GM19023 (cell line): ENCODE data around the gene SRP9.
"Not testable (repeated sequence)": the region's sequence is repeated elsewhere in the genome, so short reads cannot be mapped to it uniquely, and the experiment has no call there.

Experiments
- ATAC-seq: cut with Tn5 transposase; IDR thresholded peaks from one replicate; pipeline ENCODE4 v1.9.1; 2021; ENCODE audit warnings: mild to moderate bottlenecking, moderate library complexity; ENCODE audit not compliant: unreplicated experiment

The SRP9 gene

DNA sequence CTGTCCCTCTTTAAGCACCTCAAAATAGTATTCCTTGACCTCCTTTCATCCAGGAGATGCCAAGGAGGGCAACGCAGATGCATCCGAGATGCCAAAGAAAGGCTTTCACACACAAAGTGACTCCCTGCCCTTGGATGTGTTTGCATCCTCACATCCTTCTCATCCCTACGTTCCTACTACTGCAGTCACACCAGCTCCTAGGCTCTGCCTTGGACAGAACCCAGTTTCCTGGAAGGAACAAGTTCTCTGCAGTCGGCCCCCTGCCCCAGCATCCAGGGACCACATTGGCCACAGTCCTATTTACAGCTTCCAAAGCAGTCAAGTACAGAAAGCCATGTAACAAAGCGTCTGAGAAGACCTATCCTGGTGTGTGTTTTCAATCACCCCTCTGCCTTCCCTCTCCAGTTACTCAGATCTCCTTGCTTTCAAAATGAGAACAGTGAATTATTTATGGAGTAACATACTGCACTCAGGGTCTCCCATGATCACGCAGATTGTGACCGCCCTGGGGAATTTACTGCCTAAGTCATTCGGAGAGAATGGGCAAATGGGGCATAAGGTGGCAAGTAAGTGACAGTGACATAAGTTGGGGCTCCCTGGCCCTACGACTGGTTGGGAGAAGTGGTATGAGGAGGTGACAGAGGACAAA is 21.8 kb upstream of the SRP9 start:
- no peak for ATAC-seq

DNA sequence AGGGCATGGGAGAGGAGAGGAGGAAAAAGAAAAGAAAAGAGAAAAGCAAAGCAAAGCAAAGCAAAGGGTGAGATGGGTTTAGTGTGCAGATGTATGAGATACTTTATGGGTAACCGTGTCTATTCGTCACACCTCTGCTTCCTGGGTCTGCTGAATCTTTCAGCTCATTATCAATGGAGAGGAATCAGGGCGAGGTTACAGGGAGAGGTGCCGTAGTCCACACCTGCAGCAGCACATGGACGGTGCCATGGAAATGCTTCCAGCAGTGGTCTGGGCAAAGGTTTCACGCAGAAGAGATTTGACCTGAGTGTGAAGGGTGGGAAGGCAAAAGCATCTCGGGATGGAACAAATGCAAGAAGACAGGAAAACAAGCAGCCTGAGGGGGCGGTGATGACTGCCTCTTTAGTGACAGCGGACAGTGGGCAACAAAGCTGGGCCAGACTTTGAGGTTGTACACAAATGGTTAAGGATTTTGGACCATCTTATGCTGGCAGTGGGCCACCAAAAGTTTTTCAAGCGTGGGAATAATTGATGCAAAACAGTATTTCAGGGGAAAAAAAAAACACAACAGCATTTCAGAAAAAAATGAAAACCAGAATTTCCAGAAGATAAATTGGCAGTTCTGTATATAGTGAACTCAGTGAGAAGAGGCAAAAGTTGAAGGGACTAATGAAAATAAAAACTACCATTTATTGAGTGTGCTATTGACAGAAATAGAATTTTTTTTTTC is 19.5 kb upstream of the SRP9 start:
- ATAC-seq = no peak

DNA sequence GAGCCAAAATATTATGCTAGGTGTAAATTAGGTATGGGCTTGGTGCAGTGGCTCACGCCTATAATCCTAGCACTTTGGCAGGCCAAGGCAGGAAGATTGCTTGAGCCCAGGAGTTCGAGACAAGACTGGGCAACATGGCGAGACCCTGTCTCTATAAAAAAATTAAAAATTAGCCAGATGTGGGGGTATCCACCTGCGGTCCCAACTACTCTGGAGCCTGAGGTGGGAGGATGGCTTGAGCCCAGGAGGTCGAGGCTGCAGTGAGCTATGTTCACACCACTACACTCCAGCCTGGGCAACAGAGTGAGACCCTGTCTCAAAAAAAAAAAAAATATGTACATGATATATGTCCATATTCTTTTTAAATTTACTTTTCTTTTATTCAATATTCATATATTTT is 17.7 kb upstream of the SRP9 start:
- not testable (repeated sequence) for ATAC-seq

DNA sequence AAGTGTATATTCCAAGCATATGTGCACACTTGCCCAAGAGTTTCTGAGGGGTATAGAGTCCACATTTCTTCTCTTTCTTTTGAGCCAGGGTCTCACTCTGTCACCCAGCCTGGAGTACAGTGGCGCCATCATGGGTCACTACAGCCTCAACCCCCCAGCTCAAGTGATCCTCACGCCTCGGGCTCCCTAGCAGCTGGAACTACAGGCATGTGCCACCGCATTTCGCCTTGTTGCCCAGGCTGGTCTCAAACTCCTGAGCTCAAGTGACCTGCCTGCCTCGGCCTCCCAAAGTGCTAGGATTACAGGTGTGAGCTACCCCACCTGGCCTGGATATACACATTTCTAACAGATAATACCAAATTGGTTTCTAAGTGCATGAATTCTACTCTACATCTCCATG is 17.1 kb upstream of the SRP9 start:
- ATAC-seq = no peak

DNA sequence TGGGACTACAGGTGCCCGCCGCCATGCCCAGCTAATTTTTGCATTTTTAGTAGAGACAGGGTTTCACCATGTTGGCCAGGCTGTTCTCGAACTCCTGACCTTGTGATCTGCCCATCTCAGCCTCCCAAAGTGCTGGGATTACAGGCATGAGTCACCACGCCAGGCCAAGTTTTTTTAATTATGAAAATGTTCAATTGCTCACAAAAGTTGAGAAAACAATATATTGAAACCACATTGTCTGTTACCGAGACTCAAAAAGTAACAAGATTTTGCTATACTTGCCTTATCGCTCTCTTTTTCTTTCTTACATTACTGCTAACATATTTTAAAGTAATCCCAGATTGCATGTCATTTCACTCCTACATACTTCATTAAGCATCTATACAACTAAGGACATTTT is 16.2 kb upstream of the SRP9 start:
- ATAC-seq = not testable (repeated sequence)

DNA sequence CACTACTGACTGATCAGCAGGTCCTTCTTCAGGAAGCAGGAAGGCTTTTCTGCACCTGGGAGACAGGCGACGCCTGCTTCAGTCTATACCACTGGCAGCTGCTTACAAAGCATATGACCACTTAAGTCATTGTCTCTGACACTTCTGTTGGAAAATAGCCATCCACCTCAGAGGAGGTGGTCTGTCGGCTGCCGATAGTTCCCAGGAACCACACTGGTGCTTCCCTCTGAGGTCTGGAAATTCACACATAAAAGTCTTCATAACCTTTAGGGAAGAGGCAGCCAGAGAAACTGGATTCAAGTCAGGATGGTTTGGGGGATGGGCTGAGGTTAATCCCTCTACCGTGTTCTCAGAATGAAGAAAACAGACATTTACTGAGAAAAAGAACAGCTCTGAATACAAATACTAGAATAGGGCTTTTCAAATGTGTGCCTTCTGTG is 15.6 kb upstream of the SRP9 start:
- ATAC-seq = no peak

DNA sequence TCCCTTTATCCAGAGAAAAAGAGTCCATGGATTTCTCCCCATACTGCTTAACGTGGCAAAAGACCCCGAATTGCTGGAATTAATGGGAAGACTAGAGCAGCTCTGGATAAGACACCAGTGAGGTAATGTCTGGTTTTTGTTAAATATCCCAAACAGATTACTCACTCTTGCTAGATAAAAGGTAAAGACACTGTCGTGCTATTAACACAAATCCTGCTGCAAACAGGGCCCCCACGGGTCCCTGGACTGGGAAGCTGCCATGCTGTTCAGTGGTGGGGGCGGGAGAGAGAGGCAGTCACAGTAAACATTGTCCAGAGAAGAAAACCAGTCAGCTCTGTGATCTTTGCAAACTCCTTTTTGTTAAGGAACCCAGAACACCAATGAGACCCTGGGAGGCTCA is 15.2 kb upstream of the SRP9 start:
- no peak for ATAC-seq

DNA sequence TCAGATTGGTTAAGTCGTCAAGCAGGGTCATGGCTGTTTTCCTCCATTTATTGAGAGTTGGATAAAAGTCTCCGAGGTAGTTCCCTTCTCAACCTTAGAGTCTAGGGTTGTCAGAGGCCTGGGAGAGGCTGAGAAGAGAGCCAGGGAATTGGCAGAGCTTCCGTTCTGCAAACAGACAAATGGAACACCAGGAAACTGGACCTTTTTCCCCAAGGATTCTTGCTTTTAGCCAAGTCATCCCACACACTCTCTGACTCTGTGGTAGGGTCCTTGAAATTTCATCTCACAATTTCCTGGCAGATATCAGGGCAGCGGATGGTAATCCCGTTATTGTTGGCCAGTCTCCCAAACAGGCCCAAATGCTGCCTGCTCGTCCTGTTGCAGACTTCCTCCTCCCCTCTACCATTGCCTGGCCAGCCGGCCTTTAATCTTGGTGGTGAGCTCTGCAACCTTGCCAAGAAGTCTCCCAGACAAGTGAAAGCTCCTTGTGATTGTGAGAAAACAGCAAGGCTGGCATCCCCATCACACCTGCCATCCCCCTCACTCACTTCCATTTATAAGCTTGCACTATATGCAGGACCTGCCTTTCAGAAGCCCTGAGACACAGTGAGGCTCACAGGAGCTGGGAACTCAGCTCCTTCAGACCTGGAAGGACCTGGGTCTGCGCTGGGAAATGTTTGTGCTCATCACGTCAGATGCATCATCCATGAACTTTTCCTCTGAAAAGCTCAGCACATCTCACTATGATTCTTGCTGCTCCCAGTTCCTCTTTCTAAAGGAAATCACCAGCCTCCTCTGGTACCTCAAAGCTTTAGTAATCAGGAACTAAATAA is 13.7 kb upstream of the SRP9 start:
- ATAC-seq = no peak

DNA sequence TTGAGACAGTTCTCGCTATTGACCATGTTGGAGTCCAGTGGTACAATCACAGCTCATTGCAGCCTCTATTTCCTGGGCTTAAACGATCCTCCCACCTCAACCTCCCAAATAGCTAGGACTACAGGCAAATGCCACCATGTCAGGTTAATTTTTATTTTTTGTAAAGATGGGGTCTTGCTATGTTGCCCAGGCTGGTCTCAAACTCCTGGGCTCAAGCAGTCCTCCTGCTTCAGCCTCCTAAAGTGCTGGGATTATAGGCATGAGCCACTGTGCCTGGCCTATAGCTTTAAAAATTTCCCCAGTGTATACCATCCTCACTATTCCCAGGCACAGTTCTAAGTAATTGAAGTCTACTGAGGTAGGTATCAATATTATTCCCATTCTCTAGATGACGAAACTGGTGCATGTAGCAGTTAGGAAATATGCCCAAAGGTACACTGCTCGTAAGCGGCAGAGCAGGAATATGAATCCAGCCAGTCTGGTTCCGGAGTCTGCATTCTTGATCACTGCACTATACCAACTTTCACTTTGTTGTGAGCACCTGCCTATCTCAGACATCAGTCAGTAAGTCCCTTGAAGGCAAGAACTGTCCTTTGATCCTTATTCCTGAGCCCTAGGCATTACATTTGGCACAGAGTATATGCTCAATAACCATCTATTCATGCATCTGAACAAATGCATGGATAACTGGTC is 11.5 kb upstream of the SRP9 start:
- ATAC-seq = no peak

DNA sequence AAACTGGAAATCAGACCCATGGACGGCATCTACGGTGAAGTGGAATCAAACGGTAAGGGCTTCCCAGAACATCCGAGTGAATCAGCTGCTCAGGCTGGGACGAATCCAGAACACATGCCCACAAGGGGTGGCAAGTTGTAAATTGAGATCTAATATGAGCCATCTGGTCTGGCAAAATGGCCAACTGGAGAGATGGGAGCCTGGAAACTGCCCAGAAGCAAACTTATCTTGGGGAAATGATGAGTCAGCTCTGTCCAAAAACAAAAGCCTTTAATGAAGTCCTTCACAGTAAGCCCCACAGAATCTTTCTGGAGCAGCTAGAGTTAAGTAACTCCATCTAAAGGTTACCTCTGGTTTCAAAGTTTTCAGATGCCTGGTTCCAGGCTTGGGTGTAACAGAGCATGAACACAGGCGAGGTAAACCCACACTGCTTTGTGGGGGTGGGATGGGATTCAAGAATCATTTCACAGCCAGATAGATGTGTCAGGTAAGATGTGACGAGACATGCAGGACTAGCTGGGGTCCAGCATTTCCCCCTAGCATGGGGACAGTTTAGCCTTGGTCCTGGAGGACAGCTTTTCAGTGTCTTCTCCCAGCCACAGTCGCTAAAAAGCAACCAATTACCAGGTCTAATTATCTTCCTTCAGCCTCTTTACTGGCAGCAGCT is 10.5 kb upstream of the SRP9 start:
- no peak for ATAC-seq

DNA sequence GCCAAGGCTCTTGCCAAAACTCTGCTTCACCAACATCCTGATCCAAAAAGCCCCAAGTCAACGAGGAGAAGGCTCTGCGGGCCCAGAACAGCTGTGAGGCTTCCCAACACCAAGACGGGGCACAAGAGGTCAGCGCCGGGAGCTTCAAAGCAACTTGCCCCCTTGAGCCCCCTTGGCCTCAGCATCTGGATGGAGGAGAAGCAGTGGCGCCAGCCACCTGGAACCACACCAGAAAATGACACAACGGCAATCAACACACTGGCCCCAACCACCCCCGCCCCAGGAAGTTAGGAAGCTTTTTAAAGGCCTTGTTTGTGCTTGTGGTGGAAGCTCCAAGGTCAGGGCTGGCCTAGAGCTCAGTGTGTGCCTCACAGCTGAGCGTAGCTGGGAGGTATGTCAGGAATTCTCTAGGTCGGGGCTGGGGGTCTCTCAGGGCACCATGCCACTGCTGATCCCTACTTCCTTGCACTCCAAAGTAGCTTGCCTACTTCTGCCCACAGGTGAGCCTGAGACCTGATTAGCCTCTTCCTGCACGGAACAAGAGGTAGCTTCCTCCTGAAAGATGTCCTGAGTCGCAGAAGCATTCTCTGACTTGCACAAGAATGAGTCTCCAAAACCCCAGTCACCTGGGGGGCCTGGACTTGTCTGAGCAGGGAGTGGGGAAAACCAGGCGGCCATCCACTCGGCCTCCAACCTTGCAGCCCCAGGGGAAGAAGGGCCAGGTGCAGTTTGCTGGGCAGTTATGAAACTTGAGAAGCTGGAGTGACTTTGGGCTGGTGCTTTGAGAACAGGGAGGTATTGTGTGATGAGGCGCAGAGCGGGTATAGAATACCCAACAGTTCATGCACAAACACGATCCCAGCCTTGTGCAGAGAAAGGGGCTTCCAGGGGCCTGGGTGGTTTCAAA is 9.7 kb upstream of the SRP9 start:
- no peak for ATAC-seq

DNA sequence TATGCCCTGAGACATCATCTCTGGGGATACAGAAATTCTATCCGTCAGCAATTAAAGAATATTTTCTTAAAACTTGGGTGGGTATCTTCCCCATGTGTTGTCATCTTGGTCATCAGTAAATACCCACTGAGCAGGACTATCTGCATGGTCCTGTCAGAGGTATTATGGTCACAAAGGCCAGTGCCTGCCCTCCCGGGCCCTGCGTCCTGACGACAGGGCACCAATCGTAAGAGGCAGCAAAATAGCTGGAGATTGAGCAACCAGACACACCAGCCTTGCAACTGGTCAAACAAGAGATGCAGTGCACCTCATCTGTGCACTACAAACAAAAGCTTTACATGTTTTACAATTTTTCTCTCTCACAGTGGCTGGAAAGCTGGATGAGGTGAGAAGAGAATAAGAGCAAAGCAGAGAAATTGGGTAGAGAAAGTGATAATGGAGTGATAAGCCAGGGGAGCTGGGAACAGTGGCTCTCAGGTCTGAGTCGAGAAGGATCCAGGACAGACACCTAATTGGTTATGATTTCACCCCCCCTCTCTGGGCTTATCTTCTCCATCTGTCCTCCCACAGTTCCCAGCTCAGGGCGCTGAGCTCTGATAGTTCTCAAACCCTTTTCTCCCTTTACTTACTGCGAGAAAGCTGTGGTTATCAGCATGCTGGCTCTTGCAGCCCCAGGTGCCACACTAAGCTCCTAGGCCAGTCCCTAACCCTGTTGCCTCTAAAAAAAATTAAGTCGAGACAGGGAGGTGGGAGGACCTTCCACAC is 8.8 kb upstream of the SRP9 start:
- no peak for ATAC-seq

DNA sequence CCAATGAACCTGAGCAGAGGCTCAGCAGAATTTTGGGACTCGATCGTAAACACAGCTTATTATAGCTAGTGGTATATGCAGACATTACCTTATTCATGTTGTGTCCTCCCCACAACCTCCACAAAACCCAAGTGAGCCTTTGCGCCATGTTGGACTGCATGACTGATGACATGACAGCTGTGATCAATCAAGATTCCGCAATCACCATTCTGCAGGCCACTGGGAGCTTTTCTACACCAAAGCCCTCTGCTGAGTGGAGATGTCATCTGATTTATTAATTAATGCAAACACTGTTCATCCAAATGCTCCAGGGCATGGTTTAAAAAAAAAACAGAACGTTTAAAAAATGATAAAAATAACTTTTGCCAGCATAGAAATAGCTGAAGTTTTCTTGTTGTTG is 7.9 kb upstream of the SRP9 start:
- no peak for ATAC-seq

DNA sequence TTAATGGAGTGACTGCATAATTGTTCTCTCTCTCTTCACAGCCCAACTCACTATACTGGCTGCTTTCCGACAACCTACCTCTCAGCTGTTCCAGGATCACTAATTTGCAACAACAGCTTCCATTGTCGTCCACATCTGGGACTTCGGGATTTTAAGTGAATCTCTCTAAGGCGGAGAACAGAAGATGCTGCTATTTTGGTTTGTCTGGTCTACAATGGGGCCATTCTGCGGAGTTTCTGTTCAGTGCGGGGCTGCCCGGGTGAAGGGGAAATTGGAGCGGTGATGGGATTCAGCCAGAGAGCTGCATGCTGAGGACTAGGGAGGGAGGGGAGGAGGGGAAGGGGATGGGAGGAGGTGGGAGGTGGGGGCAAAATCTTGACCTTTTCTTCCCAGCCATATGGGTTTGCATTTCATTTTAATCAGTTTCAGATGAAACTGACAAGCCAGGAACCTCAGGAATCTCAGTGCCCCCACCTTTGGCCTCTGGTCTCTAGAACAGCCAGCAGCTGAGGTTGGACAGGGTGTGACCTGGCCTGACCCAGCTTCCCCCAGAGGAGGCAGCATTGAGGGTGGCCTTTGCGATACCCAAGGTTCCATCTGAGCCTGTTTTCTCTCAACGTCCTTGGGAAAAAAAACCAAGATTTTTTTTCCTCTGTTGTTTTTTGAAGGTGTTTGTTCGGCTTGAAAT is 6.9 kb upstream of the SRP9 start:
- no peak for ATAC-seq

DNA sequence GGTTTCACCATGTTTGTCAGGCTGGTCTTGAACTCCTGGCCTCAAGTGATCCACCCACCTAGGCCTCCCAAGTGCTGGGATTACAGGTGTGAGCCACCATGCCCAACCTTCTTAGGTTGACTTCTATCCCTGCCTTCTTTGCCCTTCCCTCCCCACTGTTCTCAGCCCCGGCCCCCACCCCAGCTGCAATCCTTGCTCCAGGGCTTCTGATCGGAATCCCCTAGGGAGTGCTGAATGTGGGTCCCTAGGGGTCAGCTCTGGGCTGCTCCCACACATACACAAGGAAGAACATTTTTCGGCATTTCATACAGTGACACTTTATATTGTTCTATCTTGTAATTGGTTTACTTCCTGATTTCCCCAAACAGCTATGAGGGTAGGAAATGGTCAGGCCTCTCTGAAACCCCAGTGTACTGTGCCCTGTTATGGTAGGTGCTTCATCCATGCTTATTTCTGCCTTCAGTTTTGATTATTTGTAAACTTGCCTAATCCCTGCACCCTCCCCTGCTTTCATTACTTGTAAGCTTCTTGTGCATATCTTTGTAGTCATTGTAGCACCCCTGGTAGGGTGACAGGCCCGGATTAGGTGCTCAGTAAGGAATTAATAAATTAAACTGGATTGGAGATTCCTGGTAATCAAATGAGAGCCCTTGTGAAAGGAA is 5.8 kb upstream of the SRP9 start:
- no peak for ATAC-seq

DNA sequence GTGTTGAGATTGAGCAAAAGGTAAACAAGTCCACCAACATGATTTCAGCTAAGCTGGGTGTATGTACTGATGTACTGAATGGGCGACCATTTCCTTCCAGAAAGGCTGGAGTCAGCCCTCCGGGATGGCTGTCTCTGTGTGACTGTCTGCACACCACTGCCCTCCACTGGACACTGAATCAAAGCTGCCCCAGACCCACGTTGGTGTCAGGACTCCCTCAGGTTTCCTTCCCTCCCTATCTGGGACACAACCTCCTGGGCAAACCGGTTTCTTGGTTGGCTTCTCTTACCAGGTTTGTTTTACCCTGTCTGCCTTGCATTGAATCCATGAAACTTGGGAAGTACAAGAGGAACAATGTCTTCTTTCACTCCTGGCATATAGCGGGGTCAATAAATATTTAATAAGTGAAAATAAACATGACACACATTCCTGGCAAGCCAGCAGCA is 5.3 kb upstream of the SRP9 start:
- ATAC-seq = no peak

DNA sequence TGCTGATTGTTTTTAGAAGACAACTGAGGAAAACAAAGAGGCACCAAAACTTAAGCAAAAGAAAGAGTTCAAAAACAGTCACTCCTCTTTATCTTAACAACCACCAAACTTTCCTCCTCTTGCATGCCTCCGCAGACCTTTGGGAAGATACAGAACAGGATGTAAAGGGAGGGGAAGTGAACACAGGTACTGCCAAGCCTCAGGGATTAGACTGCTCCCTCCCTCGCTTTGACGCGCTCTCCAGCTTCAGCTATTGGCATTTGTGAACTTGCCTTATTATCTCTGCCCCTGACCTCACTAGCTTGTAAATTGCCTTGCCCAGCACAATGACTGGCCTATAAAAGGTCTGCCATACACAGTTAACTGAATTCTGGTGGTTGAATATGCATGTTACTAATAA is 4.8 kb upstream of the SRP9 start:
- no peak for ATAC-seq
